Activated gamma-delta T cell treated with anti-CD3 and anti-CD28 coated beads, Interleukin-2, amount 50 U/mL, for 16 hours (primary cell): ENCODE data around the gene GPR39.

ENCODE experiments used
- DNase-seq: peaks from one replicate; pipeline ENCODE4 v3.0.0-alpha.2; 2020; ENCODE audit warnings: low read depth

Gene GPR39

DNA sequence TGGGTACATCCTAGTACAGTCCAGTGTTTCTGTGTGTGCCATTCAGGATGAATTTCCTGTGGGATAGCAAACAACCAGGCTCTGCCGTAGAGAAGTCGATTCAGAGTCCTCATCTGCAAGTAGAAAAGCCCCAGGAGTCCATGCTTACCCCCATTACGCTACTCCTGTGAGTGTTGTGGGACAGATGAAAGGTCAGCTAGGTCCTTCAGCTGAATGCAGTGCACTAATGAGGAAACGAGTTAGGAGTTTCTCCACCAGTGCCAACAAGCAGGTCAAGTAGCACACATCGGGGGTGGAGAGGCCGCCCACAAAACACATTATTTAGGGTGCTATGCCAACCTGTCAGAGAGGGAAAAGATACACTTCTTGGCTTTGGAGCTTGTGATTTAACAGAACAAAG lies 2.5 kb upstream of the GPR39 start:
- DNase-seq = no peak

DNA sequence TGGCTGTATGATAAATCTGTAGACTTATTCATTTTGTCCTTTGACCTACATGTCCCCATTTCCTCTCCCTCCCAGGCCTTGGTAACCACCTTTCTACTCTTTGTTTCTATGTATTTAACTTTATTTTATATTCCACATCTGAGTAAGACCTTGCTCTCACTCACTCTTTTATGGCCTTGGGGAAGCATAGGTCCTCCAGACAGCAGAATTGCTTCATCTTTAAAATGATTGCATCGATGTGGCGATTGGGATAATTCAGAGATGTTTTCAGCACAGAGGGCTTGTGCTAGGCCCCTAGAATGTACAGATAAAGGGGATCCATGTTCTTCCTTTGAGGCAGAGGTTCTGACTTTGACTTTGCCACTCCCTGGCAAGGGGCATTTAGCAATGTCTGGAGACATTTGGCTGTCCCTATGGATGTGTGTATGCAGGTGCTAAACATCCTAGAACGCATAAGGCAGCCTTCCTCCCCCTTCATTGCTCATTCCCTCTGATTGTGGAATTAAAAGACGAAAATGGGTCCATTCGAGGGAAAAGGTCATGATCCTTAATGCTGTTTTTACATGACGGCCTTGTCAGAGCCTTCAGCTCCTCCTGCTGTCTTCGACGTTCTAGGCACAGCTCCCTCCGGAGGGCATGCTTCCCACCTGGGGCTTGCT lies 1.2 kb upstream of the GPR39 start:
- no peak for DNase-seq

DNA sequence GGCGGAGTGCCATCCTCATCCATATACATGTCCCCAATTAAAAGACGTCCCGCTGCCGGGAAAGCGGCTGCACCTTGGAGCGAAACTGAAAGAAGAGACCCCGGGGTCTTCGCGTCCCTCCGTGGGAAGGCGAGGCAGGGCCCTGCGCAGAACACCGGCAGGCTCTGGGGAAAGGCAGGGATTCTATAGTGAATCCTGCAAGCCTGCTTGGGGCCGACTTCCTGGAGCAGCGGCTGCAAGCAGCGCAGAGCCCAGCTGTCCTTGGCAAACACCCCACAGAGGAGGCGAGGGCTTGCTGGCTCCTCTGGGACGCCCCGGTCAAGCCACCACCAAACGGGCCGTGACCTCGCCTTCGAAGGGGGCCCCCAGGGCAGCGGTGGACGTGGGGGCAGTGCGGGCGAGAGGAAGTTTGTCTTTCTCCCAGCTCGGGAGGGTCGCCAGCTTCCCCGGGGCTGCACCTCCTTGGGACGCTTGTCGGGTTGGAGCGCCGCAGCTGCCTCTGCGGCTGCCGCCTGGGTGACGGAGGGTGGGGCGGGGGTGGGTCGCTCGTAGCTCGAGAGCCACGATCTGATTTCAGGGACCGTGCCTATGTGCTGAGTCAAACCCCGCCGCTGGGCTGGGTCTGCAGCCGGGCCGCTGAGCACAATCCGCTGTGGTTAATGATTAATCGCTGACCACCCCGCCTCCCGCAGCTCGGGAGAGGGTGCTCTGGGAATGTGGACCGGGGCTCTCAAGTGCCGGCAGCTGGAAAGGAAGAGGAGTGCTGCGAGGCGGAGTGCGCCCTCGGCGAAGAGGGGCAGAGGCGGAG lies 486 bp upstream of the GPR39 start:
- DNase-seq = no peak

DNA sequence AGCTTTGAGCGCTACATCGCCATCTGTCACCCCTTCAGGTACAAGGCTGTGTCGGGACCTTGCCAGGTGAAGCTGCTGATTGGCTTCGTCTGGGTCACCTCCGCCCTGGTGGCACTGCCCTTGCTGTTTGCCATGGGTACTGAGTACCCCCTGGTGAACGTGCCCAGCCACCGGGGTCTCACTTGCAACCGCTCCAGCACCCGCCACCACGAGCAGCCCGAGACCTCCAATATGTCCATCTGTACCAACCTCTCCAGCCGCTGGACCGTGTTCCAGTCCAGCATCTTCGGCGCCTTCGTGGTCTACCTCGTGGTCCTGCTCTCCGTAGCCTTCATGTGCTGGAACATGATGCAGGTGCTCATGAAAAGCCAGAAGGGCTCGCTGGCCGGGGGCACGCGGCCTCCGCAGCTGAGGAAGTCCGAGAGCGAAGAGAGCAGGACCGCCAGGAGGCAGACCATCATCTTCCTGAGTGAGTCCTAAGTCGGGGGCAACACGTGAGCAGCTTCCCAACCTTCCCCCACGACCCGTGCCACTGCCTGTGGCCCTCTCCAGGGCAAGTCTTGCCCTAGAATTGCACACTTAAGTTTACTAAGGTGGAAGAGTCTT lies 928 bp downstream of the GPR39 start:
- no peak for DNase-seq

DNA sequence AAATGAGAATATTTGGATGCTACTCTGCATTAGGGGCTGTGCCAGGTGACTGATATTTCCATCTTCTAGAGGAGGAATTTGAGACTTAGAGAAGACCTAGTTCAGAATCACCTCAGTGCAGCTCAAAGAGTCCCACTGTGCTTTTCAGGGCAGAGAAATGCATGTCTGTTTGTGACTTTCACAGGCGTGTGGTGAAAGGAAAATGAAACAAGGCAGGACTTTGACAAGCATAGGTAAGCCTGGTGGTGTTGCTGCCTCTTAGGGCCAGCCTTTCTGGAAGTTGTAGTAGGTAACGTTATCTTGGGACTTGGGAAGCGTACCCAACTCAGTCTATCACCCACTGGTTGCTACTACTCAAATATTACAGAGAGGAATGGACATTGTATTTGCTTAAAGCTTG lies 2.6 kb downstream of the GPR39 start:
- DNase-seq = no peak

DNA sequence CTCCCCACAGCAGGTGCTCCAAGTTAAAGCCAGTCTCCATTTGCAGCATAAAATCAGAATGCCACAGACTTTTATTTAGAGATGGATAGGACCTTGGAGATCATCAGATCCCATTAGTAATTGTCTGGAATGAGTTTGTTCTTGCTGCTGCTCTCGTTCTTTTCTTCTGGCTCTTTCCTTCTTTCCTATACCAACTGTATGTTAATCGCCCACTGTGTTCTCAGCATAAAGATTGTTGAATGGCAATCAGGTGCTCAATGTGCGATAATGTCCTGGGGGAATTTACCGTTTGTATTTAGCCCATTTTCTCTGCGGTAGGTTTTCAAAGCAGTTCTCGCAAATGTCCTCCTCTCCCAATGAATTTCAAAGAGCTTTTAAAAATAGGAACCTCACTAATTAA lies 3.3 kb downstream of the GPR39 start:
- no peak for DNase-seq

DNA sequence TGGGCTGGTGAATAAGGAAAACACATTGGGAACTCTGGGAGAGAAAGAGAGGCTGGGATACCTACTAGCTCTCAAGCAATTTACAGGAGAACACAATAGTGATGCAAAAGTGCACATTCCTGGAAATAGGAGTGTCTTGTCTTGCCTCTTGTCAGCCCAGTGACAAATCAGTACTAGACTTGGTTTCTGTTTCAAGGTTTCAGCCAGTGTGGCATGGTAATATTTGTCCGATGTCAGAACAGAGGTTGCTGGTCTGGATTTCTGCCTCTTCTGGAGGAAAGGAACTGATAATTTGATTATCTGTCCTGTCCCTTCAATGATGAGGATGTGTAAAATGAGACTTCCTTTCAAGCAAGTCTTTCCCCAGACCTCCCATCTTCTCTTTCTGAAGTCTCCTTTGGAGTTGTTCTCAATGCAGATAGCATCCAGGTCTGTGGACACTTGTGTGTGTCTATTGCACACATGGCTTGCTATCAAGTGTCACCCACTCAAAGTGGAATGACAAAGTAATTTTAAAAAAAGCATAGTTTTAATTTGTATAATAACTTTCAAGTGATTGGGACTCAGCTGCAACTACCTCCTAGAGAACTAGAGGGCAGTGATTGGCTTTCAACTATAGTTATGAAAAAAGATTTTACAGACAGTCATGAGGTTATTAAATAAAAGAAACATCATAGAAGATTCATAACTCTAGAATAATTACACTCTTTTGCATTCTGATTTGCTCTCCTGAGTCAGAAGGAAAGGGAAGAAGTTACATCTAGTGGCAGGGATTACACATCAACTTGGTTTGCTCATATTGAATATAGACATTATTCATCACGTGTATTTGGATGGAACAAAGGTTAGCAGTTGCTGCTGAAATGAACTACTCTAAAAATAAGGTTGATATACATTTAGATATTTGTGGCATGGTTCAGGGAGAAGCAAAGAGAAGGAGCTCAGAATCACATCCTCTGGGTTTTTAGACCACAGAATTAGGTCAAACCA lies 4.5 kb downstream of the GPR39 start:
- DNase-seq = no peak

DNA sequence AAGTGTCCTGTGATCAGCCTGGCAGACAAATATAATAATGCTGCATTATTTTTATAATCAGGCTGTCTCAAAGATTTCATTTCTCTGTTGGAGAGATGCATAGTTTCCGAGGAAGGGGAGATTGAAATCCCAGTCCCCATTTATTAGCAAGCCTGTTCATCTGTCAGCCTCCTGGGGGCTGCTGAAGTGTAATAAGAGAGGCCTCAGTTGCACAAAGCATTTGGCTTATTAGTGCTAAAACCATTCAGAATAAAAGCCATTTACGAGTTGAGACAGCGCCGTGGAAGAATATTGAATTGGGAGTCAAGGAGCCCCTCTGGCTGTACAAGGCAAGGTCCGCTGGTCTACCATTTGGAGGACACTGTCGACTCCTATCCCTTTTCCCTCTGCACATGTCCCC lies 6.1 kb downstream of the GPR39 start:
- DNase-seq = no peak

DNA sequence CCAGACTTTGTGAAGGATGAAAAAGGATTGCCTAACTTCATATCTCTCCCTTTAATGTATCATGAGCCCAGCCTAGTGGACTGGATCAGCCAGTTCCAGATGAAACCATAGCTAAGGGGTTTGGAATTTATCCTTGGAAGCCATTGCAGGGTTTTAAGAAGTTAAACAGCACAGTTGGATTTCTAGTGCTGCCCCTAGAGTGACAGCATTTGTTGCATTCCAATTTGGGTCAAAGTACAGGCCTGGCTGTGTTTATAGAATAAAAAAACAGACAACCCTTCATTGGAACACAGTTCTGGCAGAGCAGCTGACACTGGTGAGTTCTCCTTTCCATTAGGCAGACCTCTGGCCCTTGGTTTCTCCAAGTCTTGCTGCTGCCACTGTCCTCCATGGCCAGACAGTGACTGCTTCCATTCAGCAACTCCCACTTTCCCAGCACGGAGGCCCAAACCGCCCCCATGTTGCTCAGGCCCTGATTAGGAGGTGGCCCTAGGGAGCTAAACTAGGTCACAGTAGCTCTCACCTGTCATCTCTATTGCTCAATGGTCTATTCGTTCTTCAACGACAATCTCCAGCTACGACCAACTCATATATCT lies 8.0 kb downstream of the GPR39 start:
- DNase-seq = no peak

DNA sequence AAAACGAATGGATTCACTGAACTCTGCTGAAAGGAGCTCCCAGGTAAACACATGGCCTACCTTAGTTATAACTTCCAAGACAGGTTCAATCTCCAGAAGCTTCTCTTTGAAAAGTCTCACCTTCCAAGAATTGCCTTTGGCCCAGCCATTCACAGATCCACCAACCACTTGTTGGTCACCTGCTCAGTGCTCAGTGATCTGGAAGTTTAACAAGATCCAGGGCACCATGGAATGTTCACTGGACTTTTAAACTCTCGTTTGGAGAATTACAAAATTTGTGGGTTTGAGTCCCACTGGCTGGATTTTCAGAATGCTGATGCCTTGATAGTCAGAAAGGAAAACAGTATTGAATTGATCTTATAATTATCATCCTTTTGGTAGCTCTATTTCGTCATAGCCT lies 9.4 kb downstream of the GPR39 start:
- no peak for DNase-seq

DNA sequence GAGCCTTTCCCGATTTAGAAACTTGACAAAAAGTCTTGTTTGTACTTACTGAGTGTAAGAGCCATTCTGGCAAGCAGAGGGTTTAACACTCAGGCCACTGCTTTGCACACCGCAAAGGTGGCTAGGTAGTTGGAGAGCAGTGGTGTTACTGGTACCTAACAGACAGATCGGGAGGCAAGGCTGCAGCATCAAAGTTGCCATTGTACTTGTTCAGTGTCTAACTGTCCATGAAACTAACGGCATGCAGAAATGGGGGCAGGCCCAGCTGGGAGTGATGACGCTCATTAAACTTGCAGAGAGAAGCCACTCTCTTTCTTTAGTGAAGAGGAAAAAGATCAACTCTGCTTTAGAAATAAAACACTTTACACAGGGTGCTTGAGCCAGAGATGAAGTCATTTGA lies 10.1 kb downstream of the GPR39 start:
- no peak for DNase-seq

DNA sequence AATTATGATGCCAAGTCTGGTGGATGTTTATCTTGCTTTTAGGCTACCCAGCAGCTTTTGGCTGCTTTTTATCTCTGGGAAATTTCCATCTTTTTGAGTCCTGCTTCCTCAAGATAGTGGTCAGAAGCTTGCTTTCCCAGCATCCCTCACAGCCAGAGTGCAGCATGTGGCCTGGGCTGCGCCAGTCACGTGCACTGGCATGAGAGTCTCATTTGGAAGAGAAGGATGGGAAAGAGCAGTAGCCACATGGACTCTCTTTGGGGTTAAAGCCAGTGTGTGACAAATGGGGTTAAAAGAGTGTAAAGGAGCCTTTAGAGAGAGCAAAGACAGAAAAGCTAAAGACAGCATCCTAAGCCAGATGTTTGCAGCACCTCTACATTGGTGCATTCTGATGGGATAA lies 12.7 kb downstream of the GPR39 start:
- DNase-seq = no peak

DNA sequence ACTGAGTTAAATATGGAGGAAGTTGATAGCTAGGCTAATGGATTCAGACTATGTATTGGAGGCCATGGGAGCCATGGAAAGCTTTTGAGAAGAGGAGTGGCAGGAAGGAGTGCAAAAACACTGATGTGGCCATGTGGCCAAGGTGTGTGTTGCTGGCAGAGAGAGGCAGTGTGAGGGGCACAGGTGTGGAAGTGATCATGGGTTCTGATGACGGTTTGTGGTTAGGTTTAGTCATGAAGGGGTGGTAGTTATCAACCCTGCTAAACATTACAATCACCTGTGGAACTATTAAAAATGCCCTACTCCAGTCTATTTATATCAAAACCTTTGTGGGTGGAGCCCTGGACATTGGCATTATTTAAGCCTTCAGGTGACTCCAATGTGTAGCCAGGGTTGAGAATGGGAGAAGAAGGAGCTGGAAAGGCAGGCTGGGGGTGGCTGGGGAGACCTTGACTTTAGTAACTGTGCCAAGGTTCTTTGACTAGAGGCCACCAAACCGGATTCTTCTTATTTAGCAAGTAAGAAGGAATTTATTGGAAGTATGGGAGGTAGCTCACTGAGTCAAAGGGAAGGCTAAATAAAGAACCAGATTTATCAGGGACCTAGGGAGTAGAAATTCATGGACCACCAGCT lies 13.5 kb downstream of the GPR39 start:
- no peak for DNase-seq

DNA sequence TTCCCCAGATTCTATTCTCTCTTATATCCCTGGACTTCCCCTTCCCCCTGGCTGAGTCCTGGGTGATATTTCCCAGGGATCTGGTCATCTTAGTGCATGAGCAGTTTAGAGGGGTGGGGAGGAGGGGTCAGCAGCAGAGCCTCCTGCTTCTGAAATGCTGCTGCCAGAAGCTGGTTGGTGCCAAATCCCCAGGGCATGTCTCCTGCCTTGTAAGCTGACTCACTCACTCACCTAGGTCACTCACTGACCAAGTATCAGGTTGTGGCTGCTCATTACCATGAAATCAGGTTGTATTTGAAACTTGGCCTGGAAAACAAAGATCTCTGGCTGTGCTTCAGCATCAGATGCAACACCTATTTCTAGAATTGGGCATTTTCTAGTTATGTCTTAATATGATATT lies 14.3 kb downstream of the GPR39 start:
- no peak for DNase-seq

DNA sequence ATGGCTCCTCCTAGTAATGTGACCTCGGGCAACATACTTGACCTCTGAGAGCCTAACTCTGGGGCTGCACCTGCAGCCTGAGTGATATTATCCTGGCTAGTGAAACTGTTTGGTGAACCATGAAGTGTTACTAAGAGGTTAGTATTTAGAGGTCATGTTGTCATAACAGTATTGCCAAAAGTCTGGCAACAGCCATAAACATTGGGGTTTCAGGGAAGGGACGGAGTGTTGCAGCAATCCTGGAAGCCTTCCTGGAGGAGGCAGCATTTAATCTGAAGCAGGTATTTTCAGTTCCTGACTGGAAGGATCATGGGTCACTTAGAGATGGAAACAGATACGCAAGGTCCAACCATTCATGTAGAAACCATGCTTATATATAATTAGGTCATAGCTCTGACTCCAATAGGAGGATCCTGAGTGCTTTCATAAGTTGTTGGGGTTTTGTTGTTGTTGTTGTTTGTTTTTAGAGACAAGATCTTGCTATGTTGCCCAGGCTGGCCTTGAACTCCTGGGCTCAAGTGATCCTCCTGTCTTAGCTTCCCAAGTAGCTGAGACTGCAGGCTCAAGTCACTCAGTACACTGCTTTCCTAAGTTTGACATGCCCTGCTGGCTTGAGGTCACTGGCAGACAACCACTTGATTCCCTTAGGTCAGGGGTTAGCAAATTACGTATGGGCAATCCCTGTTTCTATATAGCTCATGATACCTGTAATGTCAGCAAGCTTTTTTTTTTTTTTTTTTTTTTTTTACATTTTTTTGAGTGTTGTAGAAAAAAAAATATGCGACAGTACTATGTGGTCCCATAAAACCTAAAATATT lies 21.5 kb downstream of the GPR39 start:
- no peak for DNase-seq

DNA sequence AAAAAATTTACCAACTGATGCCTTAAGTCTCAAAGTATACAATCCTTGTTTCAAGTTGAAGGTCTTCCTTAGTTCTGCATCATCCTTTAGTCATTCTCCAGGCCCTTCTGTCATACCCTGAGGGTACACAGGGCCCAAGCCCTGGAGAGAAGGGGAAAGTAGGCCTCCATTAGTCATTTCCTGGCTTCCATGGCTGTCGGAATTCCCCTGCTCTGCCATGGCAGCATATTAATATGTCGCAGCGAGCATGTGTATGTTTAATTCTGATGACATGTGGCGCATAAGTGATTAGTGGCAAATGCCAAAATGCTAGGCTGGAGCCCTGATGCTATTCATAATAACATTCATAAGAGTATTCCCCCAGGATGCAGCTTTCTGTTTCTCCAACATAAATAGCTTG lies 22.1 kb downstream of the GPR39 start:
- DNase-seq = no peak

DNA sequence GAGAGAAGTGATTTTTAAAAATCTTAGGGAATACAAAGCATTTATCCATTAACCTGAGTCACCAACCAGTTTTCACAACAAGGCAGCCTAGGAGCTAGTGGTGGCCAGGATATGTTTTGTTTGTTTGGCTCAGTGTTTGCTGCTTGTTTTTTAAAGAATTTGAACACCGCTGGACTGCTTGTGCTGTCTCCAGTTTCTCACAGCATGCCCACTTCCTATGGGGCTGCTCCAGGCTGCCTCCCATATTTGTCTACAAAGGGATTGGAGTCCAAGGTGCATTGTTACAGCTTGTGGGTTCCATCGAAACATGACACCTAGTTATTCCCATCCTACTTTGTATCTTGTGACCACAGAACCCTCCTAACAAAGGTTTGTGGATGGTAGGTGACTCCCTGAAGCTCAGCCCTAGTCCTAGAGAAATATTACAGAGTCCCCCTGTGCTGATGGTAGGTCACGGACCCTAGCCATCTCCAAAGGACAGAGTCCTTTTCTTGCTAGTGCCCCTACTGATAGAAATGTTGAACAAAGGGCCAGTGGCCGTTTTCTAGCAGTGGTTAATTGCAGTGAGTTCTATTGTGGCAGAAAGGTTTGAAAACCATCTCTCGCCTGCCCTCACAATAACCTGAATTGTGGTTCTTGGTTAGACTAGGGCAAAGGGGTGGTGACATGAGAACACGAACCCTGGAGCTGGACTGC lies 23.2 kb downstream of the GPR39 start:
- DNase-seq = no peak

DNA sequence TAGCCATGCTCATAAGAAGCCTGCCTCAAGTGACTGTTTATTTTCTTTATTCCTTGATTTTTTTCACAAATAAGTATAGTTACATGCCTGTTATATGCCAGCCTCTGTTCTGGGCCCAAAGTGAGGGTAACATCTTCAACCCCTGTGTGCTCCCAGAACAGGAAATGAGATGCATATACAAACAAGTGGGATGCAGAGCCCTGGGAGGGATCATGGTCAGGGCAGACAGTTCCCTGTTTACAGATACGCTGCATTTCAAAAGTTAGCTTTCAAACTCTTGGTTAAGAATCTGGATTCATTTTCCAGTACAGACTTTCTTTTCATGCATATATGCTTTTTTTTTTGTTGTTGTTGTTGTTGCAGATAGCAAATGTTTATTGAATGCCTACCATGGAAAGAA lies 24.4 kb downstream of the GPR39 start:
- DNase-seq = no peak

DNA sequence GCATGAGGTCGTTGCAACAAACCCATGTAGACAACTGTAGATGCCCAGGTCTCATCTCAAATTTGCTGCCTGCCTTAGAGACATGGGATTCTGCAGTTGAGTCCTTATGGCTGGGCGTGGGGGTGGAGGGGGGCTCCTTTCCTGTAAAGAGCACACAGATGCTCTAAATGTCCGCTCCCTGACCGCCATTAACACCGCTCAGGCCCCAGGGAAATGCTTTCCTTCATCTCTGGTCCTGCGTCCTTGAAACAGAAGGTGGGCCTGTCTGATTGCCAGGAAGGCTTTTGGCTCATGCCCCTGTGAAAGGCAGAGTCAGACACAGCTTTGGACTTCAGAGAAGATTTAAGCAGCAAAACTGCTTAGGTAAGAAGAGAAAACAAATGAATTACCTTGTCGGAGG lies 25.7 kb downstream of the GPR39 start:
- no peak for DNase-seq

DNA sequence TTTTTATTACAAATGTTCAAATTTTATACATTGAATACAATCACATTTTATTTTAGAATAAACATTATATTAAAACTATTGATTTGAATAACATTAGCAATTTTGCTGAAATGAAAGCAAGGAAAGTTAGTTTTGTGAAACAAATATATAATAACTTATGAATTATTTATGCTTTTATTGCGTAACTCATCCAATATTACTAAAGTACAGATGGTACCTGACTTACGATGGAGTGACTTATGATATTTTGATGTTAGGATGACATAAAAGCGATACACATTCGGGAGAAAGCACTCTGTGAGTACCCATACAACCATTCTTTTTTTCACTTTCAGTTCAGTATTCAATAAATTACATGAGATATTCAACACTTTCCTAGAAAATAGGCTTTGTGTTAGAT lies 26.5 kb downstream of the GPR39 start:
- no peak for DNase-seq
